PC-9 (cell line): Measurements from ENCODE around the gene F2RL3. TPM values are rescaled to one million over a fixed set of nuclear protein-coding genes. Genes with fewer than 3 reads are reported as not detected.

ENCODE experiments used
- BruUV-seq: library from RNA; stranded (reverse); fragments of 400-500 nt; replicated peaks from 2 replicates; lab custom pipeline; 2021; lab: Mats Ljungman, UMichigan
- CTCF ChIA-PET: fragments of 300-600 bp; sonication (Branson Sonifier 250); formaldehyde crosslinking; loops from one replicate; lab custom pipeline; 2022; ENCODE audit warnings: antibody characterized with exemption; lab: Charles Lee
- POLR2A ChIA-PET: fragments of 300-600 bp; sonication (Branson Sonifier 250); formaldehyde crosslinking; loops from one replicate; lab custom pipeline; 2022; ENCODE audit warnings: antibody characterized with exemption; ENCODE audit not compliant: unreplicated experiment; lab: Charles Lee
- DNase-seq, 2 experiments: peaks; one replicate each; pipeline versions ENCODE4 v3.0.0 to v3.0.0-alpha.2; 2015 to 2022; ENCODE audit warnings: mixed read lengths in 1 of 2
- H2AFZ ChIP-seq: fragments of 200-600 bp; sonication (generic); 2 replicates; pipeline ENCODE4 v1.8.1; 2017; ENCODE audit warnings: antibody characterized with exemption
- H3F3A ChIP-seq: fragments of 200-600 bp; sonication (generic); 2 replicates; pipeline ENCODE4 v1.8.1; 2017; ENCODE audit warnings: antibody characterized with exemption, mild to moderate bottlenecking, low read depth; ENCODE audit not compliant: insufficient read depth
- H3K27ac ChIP-seq: fragments of 200-600 bp; sonication (generic); 2 replicates; pipeline ENCODE4 v1.6.1; 2016; ENCODE audit warnings: mixed run types
- H3K27me3 ChIP-seq: fragments of 200-600 bp; sonication (generic); 2 replicates; pipeline ENCODE4 v1.6.1; 2016; ENCODE audit warnings: low read depth, mixed run types; ENCODE audit not compliant: insufficient read depth
- H3K36me3 ChIP-seq: fragments of 200-600 bp; sonication (generic); 2 replicates; pipeline ENCODE4 v1.6.1; 2016; ENCODE audit warnings: low read depth, mixed run types
- H3K4me1 ChIP-seq: fragments of 200-600 bp; sonication (generic); replicated peaks from 2 replicates; pipeline ENCODE4 v1.6.1; 2016; ENCODE audit warnings: mixed run types; ENCODE audit not compliant: insufficient read depth
- H3K4me2 ChIP-seq: fragments of 200-600 bp; sonication (generic); 2 replicates; pipeline ENCODE4 v1.6.1; 2017; ENCODE audit warnings: mixed run types
- H3K4me3 ChIP-seq: fragments of 200-600 bp; sonication (generic); 2 replicates; pipeline ENCODE4 v1.6.1; 2016; ENCODE audit warnings: mixed run types
- H3K79me2 ChIP-seq: fragments of 200-600 bp; sonication (generic); 2 replicates; pipeline ENCODE4 v1.6.1; 2017; ENCODE audit warnings: low read depth, mixed run types
- H3K9me2 ChIP-seq: fragments of 200-600 bp; sonication (generic); 2 replicates; pipeline ENCODE4 v1.8.1; 2017; ENCODE audit warnings: mild to moderate bottlenecking; ENCODE audit not compliant: insufficient read depth
- H3K9me3 ChIP-seq: fragments of 200-600 bp; sonication (generic); 2 replicates; pipeline ENCODE4 v1.8.1; 2016; ENCODE audit warnings: low read depth; ENCODE audit not compliant: insufficient read depth
- H4K20me1 ChIP-seq: fragments of 200-600 bp; sonication (generic); 2 replicates; pipeline ENCODE4 v1.8.1; 2017; ENCODE audit not compliant: insufficient read depth
- CTCF ChIP-seq: fragments of 200-600 bp; sonication (generic); conservative IDR thresholded peaks from 2 replicates; pipeline ENCODE4 v1.6.1; 2017; ENCODE audit warnings: mixed run types, antibody characterized with exemption, mild to moderate bottlenecking, moderate library complexity
- EZH2 ChIP-seq: fragments of 200-600 bp; sonication (generic); IDR thresholded peaks from 2 replicates; pipeline ENCODE4 v1.8.0; 2017; ENCODE audit warnings: antibody characterized with exemption, low read depth
- intact Hi-C: fragments of 100-400 bp; cut with micrococcal nuclease; formaldehyde crosslinking; loops from one replicate; pipeline ENCODE4 v1.10.0; 2022; ENCODE audit not compliant: unreplicated experiment
- total RNA-seq: library from RNA; stranded (reverse); gene quantifications from 2 replicates; pipeline ENCODE4 v1.2.3, GENCODE V29; 2021

The F2RL3 gene
- total RNA-seq, 1 experiment from 2014 or later, result not detected

GRCh38 chr19:16868423-16869130 lies 20.2 kb upstream of the F2RL3 start:
- Histone ChIP-seq H3K9me2 (no peaks in the 10 kb centered on the region), H2AFZ (no peak overlapping the region), H3K79me2 (peaks cover 1% of the 10 kb centered on the region; the same call in 1 of the 2 replicates), H3K4me3 (no peak overlapping the region), H3K4me1 (no peaks in the 10 kb centered on the region), H3K27me3 (no peaks in the 10 kb centered on the region), H4K20me1 (no peaks in the 10 kb centered on the region; the same call in 1 of the 2 replicates), H3K4me2 (no peak overlapping the region), H3K27ac (no peak overlapping the region), H3K36me3 (peaks cover 34% of the 10 kb centered on the region), H3K9me3 (no peaks in the 10 kb centered on the region), H3F3A (0 out of 2 replicates have a peak, but pooled peaks cover 7% of the 10 kb centered on the region)
- ChIA-PET POLR2A (no interaction called here), CTCF (interaction anchor here (0.6 kb wide), 1 partner anchor 12 kb away, joined by 9 read pairs; no protein-coding TSS in a partner anchor)
- no peak for DNase-seq
- no peak for TF ChIP-seq EZH2
- TF ChIP-seq CTCF, result no peak
- no TSS peak for BruUV-seq
- intact Hi-C loops, result no loop called here

- Histone ChIP-seq H3K4me1 (no peaks in the 10 kb centered on the region; the same call in 1 of the 2 replicates), H3K9me3 (no peaks in the 10 kb centered on the region; the same call in 1 of the 2 replicates), H2AFZ (no peak overlapping the region), H3K36me3 (peaks cover 33% of the 10 kb centered on the region), H3K79me2 (peaks cover 10% of the 10 kb centered on the region), H3K27me3 (no peaks in the 10 kb centered on the region), H3K27ac (no peak overlapping the region), H3F3A (0 out of 2 replicates have a peak, but pooled peaks cover 7% of the 10 kb centered on the region), H3K9me2 (no peaks in the 10 kb centered on the region), H3K4me2 (no peak overlapping the region), H4K20me1 (no peaks in the 10 kb centered on the region; the same call in 1 of the 2 replicates), H3K4me3 (no peak overlapping the region)
- ChIA-PET POLR2A (no interaction called here), CTCF (interaction anchor here (0.6 kb wide), 1 partner anchor 183 kb away, joined by 4 read pairs; no protein-coding TSS in a partner anchor)
- no peak for TF ChIP-seq CTCF
- no peak for TF ChIP-seq EZH2
- no TSS peak for BruUV-seq
- intact Hi-C loops, result no loop called here
- no peak for DNase-seq
Measured at GRCh38 chr19:16869331-16869972, 19.3 kb upstream of the F2RL3 start.

GRCh38 chr19:16871871-16872270 lies 16.9 kb upstream of the F2RL3 start:
- Histone ChIP-seq H3K36me3 (peaks cover 34% of the 10 kb centered on the region), H3K4me2 (no peak overlapping the region), H4K20me1 (peaks cover 3% of the 10 kb centered on the region; the same call in 1 of the 2 replicates), H3K9me2 (no peaks in the 10 kb centered on the region), H3K4me3 (no peak overlapping the region), H3K27ac (no peak overlapping the region), H3K27me3 (no peaks in the 10 kb centered on the region), H3K9me3 (no peaks in the 10 kb centered on the region; the same call in 1 of the 2 replicates), H3K4me1 (no peaks in the 10 kb centered on the region; the same call in 1 of the 2 replicates), H2AFZ (no peak overlapping the region), H3F3A (peaks cover 14% of the 10 kb centered on the region; the same call in 1 of the 2 replicates), H3K79me2 (peaks cover 16% of the 10 kb centered on the region)
- no peak for DNase-seq
- no peak for TF ChIP-seq CTCF
- no peak for TF ChIP-seq EZH2
- POLR2A ChIA-PET, result no interaction called here
- no TSS peak for BruUV-seq
- CTCF ChIA-PET, result interaction anchor here (0.6 kb wide), 1 partner anchor 247 kb away, joined by 6 read pairs; no protein-coding TSS in a partner anchor
- intact Hi-C loops, result no loop called here
